HG02642 (cell line): ENCODE results near the gene CNOT8.
"Not testable (repeated sequence)": the region's sequence is repeated elsewhere in the genome, so short reads cannot be mapped to it uniquely, and the experiment has no call there.

Experiments
- ATAC-seq: cut with Tn5 transposase; IDR thresholded peaks from one replicate; pipeline ENCODE4 v1.9.1; 2021; ENCODE audit warnings: mild to moderate bottlenecking; ENCODE audit not compliant: unreplicated experiment, poor library complexity

CNOT8 gene

DNA sequence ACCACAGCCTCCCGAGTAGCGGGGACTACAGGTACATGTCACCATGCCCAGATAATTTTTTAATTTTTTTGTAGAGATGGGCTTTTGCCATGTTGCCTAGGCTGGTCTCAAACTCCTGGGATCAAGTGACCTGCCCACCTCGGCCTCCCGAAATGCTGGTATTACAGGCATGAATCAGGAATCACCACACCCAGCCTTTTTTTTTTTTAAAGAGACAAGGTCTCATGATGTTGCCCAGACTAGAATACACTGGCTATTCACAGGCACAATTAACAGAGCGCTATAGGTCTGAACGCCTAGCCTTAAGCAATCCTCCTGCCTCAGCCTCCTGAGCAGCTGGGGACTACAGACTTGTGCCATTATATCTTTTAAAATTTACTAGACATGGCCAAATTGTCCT is 43.5 kb downstream of the CNOT8 start:
- no peak for ATAC-seq

DNA sequence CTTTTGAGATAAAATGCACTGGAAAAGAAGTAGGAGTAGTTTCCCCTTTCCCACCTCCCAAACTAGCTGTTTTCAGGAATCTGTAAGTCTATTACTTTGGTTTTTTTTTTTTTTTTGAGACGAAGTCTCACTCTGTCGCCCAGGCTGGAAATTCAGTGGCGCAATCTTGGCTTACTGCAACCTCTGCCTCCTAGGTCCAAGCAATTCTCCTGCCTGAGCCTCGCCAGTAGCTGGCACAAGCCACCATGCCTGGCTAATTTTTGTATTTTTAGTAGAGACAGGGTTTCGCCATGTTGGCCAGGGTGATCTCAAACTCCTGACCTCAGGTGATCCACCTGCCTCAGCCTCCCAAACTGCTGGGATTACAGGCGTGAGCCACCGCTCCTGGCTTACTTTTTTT is 47.2 kb downstream of the CNOT8 start:
- ATAC-seq = not testable (repeated sequence)

- no peak for ATAC-seq
Observed at GRCh38 chr5:154916874-154917273, 58.4 kb downstream of the CNOT8 start.

- ATAC-seq = no peak
Observed at GRCh38 chr5:154917757-154918156, 59.3 kb downstream of the CNOT8 start.

DNA sequence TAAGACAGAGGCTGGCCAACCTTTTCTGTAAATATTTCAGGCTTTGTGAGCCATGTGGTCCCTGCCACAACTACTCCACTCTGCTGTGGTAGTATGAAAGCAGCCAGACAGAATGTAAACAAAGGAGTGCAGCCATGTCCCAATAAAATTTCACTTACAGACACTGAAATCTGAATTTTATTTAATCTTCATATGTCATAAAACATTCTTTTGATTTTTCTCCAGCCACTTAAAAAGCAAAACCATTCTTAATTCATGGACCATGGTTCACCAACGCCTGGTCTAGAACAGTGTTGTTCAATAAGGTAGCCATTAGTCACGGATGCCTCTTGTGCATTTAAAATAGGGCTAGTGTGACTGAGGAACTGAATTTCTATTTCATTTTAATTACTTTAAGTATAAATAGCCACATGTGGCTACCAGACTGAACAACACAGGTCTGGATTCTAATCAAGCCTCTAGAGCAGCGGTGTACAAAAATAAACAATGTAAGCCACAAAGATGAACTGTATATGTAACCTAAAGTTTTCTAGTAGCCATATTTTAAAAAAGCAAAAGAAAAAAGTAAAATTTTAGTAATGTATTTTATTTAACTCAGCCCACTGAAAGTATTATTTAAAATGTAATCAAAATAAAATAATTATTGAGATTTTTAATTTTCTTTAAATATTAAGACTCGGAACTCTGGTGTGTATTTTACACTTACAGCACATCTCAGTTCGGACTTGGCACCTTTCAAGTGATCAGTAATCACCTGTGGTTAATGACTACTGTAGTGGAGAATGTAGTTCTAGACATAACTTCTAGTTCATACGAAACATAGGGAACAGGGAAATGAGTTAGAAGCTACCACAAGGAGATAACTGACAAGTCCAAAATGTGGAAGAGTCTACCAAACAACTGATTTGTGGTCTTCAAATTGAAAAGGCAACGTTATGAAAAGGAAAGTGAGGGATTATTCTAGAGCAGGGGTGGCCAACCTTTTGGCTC is 65.3 kb downstream of the CNOT8 start:
- no peak for ATAC-seq
